OCI-LY3 (cell line): ENCODE results near the gene CLCN1.
A peak's percentile ranks its signal among the peaks of the same experiment; 100 is the strongest.

Experiments used
- EZH2phosphoT487 ChIP-seq: fragments of 200-600 bp; shearing (Covaris generic); IDR thresholded peaks from 2 replicates; pipeline ENCODE4 v1.6.1; 2018; ENCODE audit warnings: antibody characterized with exemption, mixed run types, low read depth
- TF ChIP-seq, protein P1 (sequence below): fragments of 200-600, 300-600 bp; sonication (generic); IDR thresholded peaks from 2 replicates; pipeline ENCODE4 v1.5.1; 2014; ENCODE audit warnings: antibody characterized with exemption, low read length, low read depth

DNA sequence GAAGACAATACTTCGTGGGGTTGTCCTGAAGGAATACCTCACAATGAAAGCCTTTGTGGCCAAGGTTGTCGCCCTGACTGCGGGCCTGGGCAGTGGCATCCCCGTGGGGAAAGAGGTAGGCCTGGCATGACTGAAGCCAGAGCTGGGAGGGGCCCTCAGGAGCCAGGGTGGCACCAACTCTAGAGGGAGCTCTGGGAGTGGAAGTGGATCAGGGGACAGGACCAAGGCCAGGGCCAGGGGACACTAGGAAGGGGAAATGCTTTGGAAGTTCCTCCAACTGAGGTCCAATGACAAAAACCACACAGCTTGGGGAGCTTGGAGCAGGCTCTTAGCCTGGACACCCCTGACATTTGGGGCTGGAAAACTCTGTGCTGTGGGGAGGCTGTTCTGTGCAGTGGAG is 5.8 kb downstream of the CLCN1 start:
- TF ChIP-seq, protein P1, sequence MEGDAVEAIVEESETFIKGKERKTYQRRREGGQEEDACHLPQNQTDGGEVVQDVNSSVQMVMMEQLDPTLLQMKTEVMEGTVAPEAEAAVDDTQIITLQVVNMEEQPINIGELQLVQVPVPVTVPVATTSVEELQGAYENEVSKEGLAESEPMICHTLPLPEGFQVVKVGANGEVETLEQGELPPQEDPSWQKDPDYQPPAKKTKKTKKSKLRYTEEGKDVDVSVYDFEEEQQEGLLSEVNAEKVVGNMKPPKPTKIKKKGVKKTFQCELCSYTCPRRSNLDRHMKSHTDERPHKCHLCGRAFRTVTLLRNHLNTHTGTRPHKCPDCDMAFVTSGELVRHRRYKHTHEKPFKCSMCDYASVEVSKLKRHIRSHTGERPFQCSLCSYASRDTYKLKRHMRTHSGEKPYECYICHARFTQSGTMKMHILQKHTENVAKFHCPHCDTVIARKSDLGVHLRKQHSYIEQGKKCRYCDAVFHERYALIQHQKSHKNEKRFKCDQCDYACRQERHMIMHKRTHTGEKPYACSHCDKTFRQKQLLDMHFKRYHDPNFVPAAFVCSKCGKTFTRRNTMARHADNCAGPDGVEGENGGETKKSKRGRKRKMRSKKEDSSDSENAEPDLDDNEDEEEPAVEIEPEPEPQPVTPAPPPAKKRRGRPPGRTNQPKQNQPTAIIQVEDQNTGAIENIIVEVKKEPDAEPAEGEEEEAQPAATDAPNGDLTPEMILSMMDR = peak; percentile 30; the same call in 1 of the 2 replicates
- TF ChIP-seq EZH2phosphoT487 = no peak
